Measurements from ENCODE around the gene WDSUB1.

Gene WDSUB1, protein sequence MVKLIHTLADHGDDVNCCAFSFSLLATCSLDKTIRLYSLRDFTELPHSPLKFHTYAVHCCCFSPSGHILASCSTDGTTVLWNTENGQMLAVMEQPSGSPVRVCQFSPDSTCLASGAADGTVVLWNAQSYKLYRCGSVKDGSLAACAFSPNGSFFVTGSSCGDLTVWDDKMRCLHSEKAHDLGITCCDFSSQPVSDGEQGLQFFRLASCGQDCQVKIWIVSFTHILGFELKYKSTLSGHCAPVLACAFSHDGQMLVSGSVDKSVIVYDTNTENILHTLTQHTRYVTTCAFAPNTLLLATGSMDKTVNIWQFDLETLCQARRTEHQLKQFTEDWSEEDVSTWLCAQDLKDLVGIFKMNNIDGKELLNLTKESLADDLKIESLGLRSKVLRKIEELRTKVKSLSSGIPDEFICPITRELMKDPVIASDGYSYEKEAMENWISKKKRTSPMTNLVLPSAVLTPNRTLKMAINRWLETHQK

DNA sequence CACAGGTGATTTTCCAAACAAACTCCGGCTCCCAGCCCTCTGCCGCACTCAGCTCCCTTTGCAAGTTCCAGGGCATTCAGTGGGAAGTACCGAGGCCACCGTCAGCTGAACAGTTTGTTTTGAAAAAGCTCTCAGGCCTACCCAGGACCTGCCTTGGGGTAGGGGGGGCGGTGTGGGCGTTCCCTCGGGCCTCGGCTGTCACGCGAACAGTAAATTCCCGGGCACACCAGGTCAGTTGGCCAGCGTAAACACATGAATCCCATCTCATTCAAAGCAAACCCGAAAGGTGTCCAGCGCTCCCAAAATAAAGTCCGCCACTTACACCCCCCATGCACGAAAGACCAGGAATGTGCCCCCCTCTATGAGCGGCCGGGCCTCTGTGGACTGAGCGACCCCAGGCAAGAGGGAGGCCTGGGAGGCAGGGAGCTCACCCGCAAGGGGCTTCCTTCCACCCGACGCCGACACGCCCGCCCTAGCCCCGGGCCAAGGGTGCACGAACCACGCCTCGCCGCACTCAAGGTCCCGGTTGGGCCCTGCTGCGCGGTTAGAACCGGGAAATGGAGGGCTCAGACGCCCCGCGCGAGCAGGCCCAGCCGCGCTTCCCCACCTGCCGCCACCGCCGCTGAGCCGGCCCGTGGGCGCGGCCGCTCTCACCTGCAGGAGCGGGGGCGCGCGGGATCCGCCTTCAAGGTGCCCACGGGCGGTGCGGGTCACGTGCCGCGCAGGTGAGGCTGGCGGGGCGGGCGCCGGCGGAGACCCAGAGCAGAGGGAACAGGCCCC lies at the start of gene WDSUB1:
Gene WDSUB1 (minus strand): TSS at position 775 of the 780 bp plus-strand sequence. CDS start 3,634 bp downstream, outside the sequence.
- peak; percentile 50 for DNase-seq

DNA sequence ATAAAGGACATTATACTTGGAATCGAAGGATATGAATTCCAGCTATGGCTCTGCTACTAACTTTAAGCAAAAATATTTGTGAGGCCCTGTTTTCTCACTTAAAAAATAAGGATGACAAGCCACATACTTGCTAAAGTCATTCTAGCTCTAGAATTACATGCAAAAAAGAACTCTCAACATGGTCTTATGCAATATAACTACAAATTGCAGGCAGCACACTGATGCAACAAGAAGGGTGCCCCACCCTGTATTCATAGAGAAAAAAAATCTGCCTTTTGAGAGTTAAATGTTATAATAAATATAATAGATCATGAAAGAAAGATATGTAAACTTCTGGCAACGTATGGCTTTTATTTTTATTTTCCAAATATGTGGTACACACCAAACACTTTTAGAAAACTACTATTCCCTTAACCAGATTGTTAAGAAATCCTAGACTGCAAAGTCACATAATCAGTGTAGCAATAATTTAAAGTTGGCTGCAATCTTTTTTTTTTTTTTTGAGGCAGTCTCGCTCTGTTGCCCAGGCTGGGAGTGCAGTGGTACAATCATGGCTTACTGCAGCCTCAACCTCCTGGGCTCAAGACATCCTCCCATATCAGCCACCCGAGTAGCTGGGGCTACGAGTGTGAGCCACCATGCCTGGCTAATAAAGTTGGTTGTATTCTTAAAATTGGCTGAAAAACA lies 40.2 kb upstream of the WDSUB1 start:
- DNase-seq: no peak

DNA sequence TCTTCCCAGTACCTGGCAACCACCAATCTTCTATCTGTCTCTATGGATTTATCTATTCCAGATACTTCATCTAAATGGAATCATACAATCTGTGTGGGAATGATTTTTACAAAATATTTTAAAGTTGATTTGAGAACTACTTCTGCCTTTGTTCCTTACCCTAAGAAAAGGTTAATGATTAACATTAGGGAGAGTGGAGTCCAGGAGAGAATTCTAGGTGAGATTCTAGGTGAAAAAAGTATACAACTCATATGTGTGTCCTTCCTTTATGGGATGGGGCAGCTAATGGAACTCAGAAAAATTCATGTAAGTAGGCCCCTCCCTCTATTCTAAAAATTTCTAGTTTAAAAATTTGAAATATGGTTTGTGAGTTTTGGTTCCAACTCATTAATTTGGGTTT lies 35.9 kb upstream of the WDSUB1 start:
- DNase-seq: no peak

DNA sequence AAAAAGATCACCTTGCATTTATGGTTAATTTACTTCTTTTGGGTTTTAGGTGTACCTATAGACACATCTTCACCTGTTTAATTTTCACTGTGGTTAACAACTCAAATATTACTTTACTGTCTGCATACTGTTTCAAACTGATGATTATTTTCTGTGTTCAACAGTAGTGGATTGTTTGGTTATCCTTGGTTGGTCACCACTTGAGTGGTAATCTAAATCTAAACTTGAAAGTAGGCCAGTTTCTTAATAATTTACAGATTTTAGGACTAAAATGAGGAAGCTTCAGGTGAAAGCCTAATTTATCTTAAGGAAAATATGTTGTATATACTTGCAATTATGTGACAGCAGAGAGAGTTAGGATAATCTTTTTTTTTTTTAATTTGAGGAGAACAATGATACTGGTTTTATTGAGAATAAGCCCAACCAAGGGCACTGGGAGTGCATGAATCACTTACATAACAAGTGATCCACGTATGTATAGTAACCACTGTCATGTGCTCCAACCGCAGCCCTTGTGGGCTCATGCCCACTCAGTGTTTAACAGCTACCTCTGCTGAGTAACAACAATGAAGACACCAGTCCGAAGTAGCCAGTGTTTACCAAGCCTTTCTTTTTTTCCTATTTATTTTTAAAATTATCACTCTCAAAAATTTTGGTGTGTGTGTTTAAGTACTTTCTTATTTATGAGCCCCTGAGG lies 31.0 kb upstream of the WDSUB1 start:
- DNase-seq: no peak

DNA sequence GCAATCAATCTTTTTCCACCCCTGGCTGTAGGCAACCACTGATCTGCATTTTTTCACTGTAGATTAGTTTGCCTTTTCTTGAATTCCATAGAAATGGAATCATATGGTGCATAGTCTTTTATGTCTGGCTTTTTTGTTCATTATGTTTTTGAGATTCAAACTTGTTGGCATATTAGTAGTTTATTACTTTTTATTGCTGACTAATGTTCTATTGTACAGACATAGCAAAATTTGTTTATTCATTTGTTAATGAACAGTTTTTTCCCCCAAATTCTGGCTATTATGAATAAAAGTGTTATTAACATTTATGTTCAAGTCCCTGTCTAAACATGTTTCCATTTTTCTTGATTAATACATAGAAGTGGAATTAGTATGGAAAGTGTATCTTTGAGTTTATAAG lies 21.4 kb upstream of the WDSUB1 start:
- no peak for DNase-seq

DNA sequence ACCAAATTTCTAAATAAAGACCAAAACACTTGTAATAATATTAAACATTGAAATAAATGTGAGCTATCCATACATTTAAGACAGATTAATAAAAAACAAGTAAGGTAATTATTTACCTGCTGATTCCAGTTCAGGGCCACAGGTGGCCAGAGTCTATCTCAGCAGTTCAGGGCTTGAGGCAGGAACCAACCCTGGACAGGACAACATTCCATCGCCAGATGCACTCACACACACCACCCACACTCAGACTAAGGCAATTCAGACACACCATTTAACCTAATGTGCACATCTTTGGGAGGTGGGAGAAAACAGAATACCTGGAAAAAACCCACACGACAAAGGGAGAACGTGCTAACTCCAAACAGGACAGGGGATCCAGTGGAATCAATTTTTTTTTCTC lies 14.1 kb upstream of the WDSUB1 start:
- no peak for DNase-seq

DNA sequence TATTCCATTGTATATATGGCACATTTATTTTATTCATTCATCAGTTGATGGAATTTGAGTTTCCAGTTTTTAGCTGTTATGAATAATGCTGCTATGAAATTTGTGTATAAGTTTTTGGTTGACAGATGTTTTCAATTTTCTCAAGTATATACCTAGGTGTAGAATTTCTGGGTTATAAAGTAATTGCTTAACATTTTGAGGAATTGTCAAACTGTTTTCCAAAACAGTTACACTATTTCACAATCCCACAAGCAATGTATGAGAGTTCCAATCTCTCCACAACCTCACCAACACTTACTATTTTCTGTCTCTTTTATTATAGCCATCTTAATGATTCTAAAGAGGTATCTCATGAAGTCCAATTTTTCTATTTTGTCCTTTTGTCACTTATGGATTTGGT lies 12.5 kb upstream of the WDSUB1 start:
- no peak for DNase-seq

DNA sequence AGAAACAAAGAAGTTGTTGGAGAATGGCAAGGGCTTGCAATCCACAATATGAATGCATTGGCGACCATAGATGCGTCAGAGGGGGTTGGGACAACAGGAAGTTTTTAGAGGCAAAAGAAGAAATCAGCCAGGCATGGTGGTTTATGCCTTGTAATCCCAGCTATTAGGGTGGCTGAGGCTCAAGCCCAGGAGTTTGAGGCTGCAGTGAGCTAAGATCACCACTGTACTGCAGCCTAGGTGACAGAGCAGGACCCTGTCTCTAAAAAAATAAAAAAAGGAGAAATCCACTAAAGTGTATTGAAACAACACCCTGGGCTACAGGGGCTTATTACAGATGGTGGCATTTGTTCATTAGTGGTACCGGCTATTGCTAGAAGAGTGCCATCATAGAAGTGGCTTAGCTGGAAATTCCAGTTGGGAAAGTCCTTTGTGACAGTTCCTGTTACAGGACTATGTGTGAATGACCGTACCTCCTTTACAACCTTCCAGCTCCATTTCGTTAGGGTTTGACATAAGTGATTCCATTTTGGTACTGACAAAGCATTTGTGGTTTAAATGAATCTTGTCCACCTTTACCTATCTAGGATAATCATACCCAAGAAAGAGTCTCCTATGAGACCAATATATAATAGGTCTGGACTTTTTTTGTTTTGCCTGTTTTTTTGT lies 10.7 kb upstream of the WDSUB1 start:
- DNase-seq: no peak

DNA sequence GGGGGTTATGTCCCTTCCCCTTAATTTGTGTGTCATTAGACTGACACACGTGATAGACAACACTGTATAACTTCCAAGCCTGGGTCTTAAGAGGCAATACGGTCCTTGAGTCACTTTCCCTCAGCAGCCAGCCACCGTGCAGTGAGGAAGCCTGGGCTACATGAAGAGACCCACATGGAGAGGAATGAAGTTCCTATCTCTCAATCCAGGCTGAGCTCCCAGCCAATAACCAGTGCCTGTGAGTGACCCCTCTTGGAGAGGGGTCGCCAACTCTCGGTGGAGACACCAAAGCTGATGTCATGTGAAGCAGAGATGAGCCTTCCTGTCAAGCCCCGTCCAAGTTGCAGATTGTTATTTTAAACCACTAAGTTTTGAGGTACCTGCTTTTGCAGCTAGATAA lies 5.7 kb upstream of the WDSUB1 start:
- DNase-seq: no peak

DNA sequence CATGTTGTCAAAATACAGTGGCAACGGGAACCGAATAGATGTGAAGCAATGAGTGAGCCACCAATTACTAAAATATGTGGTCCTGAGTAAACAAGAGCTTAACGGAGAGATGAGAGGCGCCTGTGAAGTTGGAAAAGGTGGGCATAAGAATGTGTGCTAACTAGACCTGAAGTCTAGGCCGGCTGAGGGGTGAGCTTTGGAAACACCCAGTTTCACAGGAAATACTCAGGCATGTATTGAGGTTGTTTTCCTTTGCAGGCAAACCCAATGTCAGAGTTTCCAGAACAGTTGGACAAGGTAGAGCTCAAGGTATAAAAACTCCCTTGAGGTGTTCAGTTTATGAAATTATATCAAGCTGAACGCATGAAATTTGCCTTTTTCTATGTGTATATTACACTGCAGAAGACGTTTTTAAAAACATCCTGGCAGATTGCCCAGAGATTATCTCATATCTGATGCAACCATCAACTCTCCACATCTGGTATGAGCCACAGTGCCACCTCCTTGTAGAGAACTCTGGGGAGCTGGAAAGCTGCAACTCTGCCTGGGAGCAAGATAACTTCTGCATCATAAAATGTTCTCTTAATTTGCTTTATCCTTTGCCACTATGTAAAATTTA lies 3.9 kb upstream of the WDSUB1 start:
- no peak for DNase-seq

DNA sequence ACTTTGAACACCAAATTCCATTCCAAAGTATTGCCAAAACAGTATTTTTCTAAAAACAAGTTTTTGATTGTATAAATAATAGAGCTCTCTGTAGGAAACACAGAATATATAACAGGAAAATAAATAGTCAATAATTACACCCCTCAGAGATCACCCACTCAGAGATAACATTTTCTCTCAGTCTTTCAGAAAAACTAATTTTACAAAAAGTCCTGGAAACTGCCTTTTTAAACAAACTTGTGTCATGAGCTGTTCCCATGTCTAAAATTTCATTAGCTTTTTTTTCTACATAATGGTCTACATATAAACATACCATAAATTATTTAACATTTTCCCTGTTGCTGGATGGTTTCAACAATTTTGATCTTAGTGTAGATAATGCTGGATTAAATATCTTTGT lies 1.2 kb upstream of the WDSUB1 start:
- no peak for DNase-seq

DNA sequence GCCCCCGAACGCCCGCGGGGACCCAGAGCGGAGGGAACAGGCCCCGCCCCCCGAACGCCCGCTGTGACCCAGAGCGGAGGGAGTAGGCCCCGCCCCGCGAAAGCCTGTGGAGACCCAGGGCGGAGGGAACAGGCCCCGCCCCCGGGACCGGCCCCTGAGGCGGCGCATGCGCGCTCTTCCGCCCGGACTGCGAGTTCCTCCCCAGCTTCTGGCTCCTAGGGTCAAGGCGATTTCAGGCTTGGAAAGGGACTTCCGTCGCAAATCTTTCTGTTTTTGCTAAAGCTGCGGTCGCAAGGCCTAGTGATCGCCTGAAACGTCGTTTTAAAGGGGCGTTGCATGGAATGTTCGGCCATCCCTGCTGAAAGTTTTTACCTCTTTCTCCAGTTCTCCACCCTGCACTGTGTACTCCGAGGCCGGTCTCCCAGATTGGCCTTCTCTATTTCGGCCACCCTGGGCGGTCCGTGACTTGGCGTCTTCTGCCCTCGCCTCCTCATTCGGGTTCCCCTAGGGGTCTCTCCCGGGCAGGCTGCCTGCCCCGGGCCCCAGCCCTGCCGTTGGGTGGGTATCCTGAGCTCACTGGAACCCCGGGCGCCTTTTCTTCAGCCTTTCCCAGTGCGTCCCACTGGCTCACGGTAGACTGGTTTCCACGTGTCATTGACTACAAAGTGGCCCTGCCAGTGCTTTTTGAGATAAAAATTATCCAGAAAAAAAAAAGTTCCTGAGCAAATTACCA lies 372 bp upstream of the WDSUB1 start:
- DNase-seq: peak; percentile 98

DNA sequence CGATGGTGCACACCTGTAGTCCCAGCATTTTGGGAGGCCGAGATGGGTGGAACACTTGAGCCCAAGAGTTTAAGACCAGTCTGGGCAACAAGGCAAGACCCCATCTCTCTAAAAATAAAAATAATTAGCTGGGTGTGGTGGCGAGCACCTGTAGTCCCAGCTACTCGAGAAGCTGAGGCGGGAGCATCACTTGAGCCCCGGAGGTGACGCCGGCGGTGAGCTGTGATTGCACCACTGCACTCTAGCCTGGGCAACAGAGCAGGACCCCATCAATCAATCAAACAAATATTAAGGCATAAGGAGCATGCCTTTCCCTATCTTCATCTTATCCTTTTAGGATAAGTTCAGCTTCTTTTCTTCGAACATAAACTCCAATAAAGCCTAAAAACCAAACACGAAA lies 1.1 kb downstream of the WDSUB1 start:
- DNase-seq: no peak

DNA sequence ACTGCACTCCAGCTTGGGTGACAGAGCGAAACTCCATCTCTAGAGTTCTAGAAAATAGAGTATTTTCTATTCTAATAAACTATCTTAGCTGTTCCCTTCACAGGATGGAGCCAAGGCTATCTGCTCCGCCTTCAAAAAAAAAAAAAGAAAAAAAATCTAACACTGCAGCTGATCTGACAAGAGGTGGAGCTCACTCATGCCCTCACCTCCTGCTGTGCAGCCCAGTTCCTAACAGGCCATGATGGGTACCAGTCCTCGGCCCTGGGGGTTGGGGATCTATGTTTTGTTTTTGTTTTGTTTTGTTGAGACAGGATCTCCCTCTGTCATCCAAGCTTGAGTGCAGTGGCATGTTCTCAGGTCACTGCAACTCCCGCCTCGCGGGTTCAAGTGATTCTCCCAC lies 3.0 kb downstream of the WDSUB1 start:
- DNase-seq: no peak

DNA sequence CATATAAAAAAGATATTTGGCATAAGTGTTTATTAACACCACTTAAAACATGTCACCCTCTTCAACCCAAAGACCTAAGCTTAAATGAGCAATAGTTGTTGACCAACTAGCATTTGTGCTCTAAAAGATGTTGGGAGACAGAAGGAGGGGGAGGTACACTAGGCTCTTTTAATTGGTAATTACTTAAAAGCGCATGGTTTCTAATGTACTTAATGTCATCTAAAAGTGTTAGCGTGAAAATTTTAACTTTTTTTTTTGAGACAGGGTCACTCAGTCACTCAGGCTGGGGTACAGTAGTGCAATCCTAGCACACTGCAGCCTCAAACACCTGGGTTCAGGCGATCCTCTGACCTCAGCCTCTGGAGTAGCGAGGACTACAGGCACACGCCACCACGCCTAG lies 5.5 kb downstream of the WDSUB1 start:
- DNase-seq: no peak

DNA sequence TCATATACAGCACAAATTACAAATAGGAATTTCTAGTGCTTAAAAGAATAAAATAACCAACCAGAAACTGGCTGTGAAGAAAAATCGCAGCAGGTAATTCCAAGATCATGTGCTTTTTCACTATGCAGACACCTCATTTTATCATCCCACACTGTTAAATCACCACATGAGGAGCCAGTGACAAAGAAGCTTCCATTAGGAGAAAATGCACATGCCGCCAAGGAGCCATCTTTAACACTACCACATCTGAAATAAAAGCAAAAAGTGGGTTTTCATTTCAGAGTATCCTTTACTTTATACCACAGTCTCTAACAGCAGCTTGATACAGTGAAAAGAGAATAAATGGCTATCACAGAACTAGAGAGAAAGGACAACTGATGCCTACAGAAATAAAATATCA lies 6.8 kb downstream of the WDSUB1 start:
- no peak for DNase-seq

DNA sequence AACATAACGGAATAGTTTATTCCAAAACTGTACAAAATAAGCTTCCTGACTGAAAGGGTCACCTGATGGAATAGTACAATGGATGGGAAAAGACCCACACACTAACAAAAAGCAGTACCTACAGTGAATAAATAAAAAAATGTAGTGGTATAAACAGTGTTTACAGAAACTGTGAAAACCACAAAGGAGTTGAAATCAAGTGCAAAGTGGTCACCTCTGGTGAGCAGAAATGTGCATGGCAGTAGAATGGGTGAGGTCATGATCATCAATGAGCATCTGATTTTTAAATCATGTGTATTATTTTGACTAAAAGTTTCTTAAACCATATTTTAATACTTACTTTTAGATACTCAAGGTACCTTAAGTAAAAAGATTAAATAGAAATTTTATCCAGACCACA lies 11.4 kb downstream of the WDSUB1 start:
- no peak for DNase-seq

DNA sequence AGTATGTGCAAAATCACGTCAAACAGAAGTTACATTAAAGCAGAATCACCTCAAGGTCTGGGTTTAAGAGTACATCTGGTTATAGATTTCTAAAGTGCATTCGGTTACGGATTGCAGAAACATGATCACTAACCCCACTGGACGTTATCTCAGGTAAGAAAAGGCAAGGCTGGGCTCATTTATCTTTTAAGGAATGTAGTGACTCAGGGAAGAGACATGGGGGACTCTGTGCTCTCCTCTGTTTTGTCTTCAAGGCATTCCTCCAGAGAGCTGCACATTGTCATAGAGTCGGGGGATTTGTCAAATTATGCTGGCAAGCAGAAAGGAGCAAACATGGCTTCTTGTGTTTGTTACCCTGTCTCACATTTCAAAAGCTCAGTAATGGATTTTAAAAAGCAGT lies 14.3 kb downstream of the WDSUB1 start:
- no peak for DNase-seq

DNA sequence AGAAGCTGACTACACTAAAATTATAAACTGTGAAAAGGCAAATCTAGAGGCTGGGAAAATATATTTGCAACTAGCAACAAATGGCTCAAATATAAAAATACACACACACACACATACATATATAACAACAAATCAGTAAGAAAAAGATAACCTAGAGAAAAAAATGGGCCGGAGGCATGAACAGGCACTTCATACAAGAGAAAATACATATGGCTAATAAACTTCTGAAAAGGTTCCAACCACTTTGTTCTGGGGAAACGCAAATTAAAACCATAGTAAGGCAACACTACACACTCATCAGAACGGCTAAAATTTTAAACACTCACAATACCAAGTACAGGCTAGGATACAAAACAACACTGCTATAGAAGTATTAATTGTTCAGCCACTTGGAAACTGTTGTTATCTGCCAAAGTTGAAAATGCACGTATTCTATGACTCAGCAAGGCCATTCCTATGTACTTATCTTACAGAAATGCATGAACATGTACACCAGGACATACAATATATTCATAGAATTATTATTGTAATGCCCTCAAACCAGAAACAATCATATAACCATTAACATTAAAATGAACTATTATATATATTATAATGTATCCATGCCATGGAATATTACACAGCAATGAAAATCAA lies 15.6 kb downstream of the WDSUB1 start:
- DNase-seq: no peak

DNA sequence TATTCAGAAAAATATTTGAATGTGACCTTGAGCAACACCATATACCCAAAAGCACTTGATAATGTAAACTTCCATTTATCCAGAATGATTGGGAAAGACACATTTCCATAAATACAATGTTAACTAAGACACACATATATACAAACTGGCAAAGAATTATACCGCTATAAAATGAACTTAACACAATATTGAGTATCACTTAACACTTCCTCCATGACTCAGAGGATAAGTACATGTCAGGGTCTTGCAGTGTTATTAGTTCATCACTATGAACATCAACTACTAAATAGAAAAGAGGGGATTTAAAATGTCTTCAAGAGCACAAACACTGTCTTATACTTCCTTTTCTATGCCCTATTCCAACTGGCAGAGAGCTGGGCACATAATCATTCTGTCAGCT lies 18.6 kb downstream of the WDSUB1 start:
- DNase-seq: no peak

DNA sequence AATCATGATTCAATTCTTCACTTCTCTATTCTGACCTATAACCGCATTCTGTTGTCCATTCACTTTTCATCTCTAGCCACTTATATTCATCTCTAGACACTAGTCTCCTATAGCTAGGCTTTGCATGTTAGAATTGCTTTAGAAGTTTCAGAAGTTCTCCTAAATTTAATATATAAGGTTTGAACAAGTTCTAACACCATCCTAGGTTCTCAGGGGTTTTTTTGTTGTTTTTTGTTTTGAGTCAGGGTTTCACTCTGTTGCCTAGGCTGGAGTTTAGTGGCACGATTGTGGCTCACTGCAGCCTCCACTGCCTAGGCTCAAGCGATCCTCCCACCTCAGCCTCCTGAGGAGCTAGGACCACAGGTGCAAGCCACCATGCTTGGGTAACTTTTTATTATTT lies 19.9 kb downstream of the WDSUB1 start:
- no peak for DNase-seq
